GM12873 (cell line): ENCODE results near the gene ACYP2.
A peak's percentile ranks its signal among the peaks of the same experiment; 100 is the strongest.

Experiments used
- CTCF ChIP-seq: IDR thresholded peaks from 2 replicates; pipeline ENCODE4 v1.5.1; 2012; ENCODE audit warnings: low read depth, mild to moderate bottlenecking, moderate library complexity, low read length, control low read depth; ENCODE audit not compliant: insufficient read depth; ENCODE audit errors: missing control alignments

The ACYP2 gene

GRCh38 chr2:54100772-54101171, 14.6 kb upstream of the ACYP2 start:
- TF ChIP-seq CTCF = no peak

GRCh38 chr2:54103454-54104314, 11.7 kb upstream of the ACYP2 start:
- no peak for TF ChIP-seq CTCF

GRCh38 chr2:54106631-54107454, 8.6 kb upstream of the ACYP2 start:
- TF ChIP-seq CTCF = peak; percentile 67

- no peak for TF ChIP-seq CTCF
These were observed 8.0 kb upstream of the ACYP2 start for GRCh38 chr2:54107455-54107764.

GRCh38 chr2:54107903-54108615, 7.4 kb upstream of the ACYP2 start:
- no peak for TF ChIP-seq CTCF

- TF ChIP-seq CTCF = no peak
These were observed 5.6 kb upstream of the ACYP2 start for GRCh38 chr2:54109848-54110247.

- TF ChIP-seq CTCF = no peak
These were observed 505 bp upstream of the ACYP2 start for GRCh38 chr2:54114936-54115283.
